Stimulated activated naive B cell treated with anti-CD40 and anti-IgM and Interleukin-4, amounts not matched to agents 10 μg/mL and 1 μg/mL and 100 μg/mL, for 72 hours (primary cell): Measurements from ENCODE around the gene PTH.

Experiments used
- ATAC-seq, 2 donors: fragments of 150-1000 bp; cut with Tn5 transposase; replicated peaks; 2 replicates each; pipeline ENCODE4 v1.10.0; 2021; ENCODE audit warnings: moderate library complexity in 1 of 2
- DNase-seq: peaks from one replicate; pipeline ENCODE4 v3.0.0; 2021
- H3K27ac Mint-ChIP-seq: one replicate; pipeline ENCODE4 v1.8.0; 2022; ENCODE audit warnings: mild to moderate bottlenecking, mixed read lengths
- H3K27me3 Mint-ChIP-seq, 2 donors: one replicate each; pipeline ENCODE4 v1.8.0; 2022; ENCODE audit warnings: mixed read lengths in 2 of 2
- H3K36me3 Mint-ChIP-seq, 2 donors: one replicate each; pipeline ENCODE4 v1.8.0; 2022; ENCODE audit warnings: mixed read lengths in 2 of 2, mild to moderate bottlenecking in 1 of 2
- H3K4me1 Mint-ChIP-seq, 2 donors: one replicate each; pipeline ENCODE4 v1.8.0; 2022; ENCODE audit warnings: mixed read lengths in 2 of 2, mild to moderate bottlenecking in 1 of 2
- H3K4me3 Mint-ChIP-seq, 2 donors: one replicate each; pipeline ENCODE4 v1.8.0; 2022; ENCODE audit warnings: mild to moderate bottlenecking in 2 of 2, mixed read lengths in 2 of 2, moderate library complexity in 1 of 2
- H3K9me3 Mint-ChIP-seq, 2 donors: one replicate each; pipeline ENCODE4 v1.8.0; 2022; ENCODE audit warnings: mixed read lengths in 2 of 2, mild to moderate bottlenecking in 1 of 2

Gene PTH

DNA sequence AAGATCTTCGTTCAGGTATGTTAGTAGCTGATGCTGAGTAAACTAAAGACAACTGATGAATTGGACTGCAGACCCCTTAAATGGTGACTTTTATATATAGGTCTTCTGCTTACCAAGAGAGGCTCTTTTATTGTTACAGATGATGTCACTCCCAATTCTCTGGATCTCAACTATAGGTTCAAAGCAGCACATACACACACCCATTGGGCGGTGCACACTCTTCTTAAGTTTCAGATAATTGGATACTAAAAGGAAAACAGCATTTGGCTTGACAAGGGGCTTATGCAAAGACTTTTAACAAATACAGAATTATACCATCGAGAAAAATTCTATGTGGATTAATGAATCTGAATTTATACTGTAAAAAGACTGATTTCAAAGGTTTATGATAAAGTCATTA lies at the start of gene PTH:
Gene PTH, minus strand, starts transcription at position 69 of the 400 bp plus-strand sequence. CDS start 3,142 bp downstream, outside the sequence.
- Mint-ChIP-seq H3K4me1 (no peaks in the 10 kb centered on the region), H3K9me3 (peaks cover 0 to 2% of the 10 kb centered on the region in 2 donors), H3K27me3 (peaks cover 33% of the 10 kb centered on the region in 2 donors), H3K36me3 (no peaks in the 10 kb centered on the region), H3K4me3 (no peak within 1 kb of the TSS), H3K27ac (no peak within 1 kb of the TSS)
- DNase-seq (no peak), ATAC-seq (no peak)

DNA sequence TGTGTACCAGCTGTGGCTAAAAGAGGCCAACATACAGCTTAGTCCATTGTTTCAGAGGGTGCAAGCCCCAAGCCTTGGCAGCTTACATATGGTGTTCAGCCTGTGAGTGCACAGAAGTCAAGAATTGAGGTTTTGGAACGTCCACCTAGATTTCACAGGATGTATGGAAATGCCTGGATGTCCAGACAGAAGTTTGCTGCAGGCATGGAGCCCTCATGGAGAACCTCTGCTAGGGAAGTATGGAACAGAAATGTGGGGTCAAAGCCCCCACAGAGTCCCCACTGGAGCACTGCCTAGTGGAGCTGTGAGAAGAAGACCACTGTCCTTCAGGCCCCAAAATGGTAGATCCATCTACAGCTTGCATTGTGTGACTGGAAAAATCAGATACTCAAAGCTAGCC lies 42.2 kb upstream of the PTH start:
- peaks cover 25 to 30% of the 10 kb centered on the region in 2 donors for H3K9me3 Mint-ChIP-seq
- peaks cover 0 to 5% of the 10 kb centered on the region in 2 donors for H3K36me3 Mint-ChIP-seq
- H3K4me3 Mint-ChIP-seq = no peak overlapping the region
- DNase-seq (no peak), ATAC-seq (no peak)
- no peaks in the 10 kb centered on the region for H3K4me1 Mint-ChIP-seq
- peaks cover 5 to 7% of the 10 kb centered on the region in 2 donors for H3K27me3 Mint-ChIP-seq
- H3K27ac Mint-ChIP-seq = no peak overlapping the region

DNA sequence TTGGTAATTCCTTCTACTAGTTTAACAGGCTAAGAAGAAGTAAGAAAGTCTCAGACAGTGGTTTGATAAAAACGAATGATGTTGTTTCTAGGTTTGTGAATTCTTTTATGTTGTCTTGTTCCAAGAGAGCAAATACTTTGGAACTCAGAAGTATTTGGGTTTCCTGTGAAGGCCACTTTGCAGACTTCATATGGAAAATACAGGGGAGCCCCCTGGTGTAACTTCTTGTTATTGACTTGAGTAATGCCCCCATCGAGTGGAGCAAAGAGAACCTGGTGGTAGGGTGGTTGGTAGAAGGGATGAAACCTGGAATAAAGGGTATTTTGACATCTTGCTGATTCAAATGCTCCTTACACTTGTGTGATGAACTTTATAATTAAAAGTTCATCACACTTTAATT lies 40.0 kb upstream of the PTH start:
- ATAC-seq (no peak), DNase-seq (no peak)
- Mint-ChIP-seq H3K4me3 (no peak overlapping the region), H3K36me3 (peaks cover 2 to 5% of the 10 kb centered on the region in 2 donors), H3K27ac (no peak overlapping the region), H3K4me1 (no peaks in the 10 kb centered on the region), H3K27me3 (peaks cover 12 to 13% of the 10 kb centered on the region in 2 donors), H3K9me3 (peaks cover 26 to 40% of the 10 kb centered on the region in 2 donors)

DNA sequence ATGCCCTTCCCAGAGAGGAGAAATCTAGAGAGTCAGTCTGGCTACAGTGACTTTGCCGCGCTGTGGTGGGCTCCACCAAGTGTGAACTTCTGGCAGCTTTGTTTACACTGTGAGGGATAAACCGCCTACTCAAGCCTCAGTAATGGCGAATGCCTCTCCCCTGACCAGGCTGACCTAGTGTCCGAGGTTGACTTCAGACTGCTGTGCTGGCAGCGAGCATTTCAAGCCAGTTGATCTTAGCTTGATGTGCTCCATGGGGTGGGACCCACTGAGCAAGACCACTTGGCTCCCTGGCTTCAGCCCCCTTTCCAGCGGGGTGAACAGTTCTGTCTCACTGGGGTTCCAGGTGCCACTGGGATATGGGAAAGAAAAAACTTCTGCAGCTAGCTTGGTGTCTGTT lies 38.6 kb upstream of the PTH start:
- Mint-ChIP-seq H3K9me3 (peaks cover 25 to 36% of the 10 kb centered on the region in 2 donors), H3K27ac (no peak overlapping the region), H3K36me3 (peaks cover 2 to 5% of the 10 kb centered on the region in 2 donors), H3K27me3 (peaks cover 12 to 13% of the 10 kb centered on the region in 2 donors), H3K4me1 (no peaks in the 10 kb centered on the region), H3K4me3 (no peak overlapping the region)
- ATAC-seq = no peak
- DNase-seq = no peak

DNA sequence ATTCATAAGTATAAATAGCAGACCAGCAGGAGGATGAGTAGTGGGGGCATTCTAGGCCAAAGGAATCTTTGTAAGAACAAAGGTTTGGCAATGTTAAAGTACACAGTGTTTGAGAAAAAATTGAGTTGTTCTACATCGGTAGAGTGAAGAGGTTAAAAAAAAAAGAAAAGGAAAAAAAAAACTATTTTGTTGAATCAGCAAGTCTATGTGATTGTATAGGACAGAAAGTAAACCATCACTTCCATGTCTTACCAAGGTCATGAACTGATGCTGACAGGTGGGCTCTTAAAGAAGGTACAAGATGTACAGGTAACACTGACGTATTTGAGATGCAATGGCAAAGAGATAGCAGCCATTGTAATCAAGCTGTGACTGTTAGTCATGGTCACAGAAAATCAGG lies 29.5 kb upstream of the PTH start:
- Mint-ChIP-seq H3K36me3 (no peaks in the 10 kb centered on the region), H3K4me1 (no peaks in the 10 kb centered on the region), H3K27me3 (peaks cover 0 to 4% of the 10 kb centered on the region in 2 donors), H3K27ac (no peak overlapping the region), H3K4me3 (no peak overlapping the region), H3K9me3 (peaks cover 3 to 8% of the 10 kb centered on the region in 2 donors)
- ATAC-seq (no peak), DNase-seq (no peak)

GRCh38 chr11:13503393-13503792 lies 7.6 kb upstream of the PTH start:
- Mint-ChIP-seq H3K9me3 (no peaks in the 10 kb centered on the region), H3K27ac (no peak overlapping the region), H3K27me3 (peaks cover 21 to 27% of the 10 kb centered on the region in 2 donors), H3K4me3 (no peak overlapping the region), H3K36me3 (no peaks in the 10 kb centered on the region), H3K4me1 (no peaks in the 10 kb centered on the region)
- DNase-seq (no peak), ATAC-seq (no peak)

GRCh38 chr11:13502492-13502891 lies 6.7 kb upstream of the PTH start:
- ATAC-seq (no peak), DNase-seq (no peak)
- Mint-ChIP-seq H3K27me3 (peaks cover 25 to 27% of the 10 kb centered on the region in 2 donors), H3K4me1 (no peaks in the 10 kb centered on the region), H3K9me3 (peaks cover 0 to 2% of the 10 kb centered on the region in 2 donors), H3K36me3 (no peaks in the 10 kb centered on the region), H3K27ac (no peak overlapping the region), H3K4me3 (no peak overlapping the region)

GRCh38 chr11:13494051-13494450 lies 1.7 kb downstream of the PTH start:
- H3K27ac Mint-ChIP-seq = no peak overlapping the region
- ATAC-seq (no peak), DNase-seq (no peak)
- H3K27me3 Mint-ChIP-seq = peaks cover 23 to 29% of the 10 kb centered on the region in 2 donors
- H3K4me3 Mint-ChIP-seq = no peak overlapping the region
- no peaks in the 10 kb centered on the region for H3K4me1 Mint-ChIP-seq
- H3K9me3 Mint-ChIP-seq = peaks cover 0 to 2% of the 10 kb centered on the region in 2 donors
- no peaks in the 10 kb centered on the region for H3K36me3 Mint-ChIP-seq

DNA sequence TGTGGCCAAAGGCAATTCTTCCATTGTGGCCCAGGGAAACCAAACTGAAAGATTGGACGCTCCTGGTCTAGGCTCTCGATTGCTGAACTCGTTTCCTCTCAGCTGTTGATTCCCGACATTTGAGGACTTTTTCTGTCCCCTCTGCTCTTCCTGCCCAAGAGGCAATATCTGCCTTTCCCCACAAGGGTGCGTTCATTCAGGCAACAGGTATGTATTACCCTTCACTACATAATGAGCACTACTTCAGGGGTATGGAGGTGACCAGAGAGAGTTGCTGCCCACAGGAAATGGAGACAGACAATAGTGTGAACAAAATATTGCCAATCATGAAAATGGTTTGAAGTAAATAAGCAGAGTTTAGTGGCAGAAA lies 8.2 kb downstream of the PTH start:
- Mint-ChIP-seq H3K4me3 (peak overlapping the region; percentile 70 to 76), H3K27me3 (peaks cover 4 to 13% of the 10 kb centered on the region in 2 donors), H3K27ac (peak overlapping the region; percentile 22), H3K4me1 (peaks cover 0 to 5% of the 10 kb centered on the region in 2 donors), H3K36me3 (no peaks in the 10 kb centered on the region), H3K9me3 (peaks cover 3 to 4% of the 10 kb centered on the region in 2 donors)
- ATAC-seq (peak; percentile 77 to 80), DNase-seq (no peak)

- no peak overlapping the region for H3K27ac Mint-ChIP-seq
- peaks cover 1 to 14% of the 10 kb centered on the region in 2 donors for H3K27me3 Mint-ChIP-seq
- peak; percentile 96 to 97 for ATAC-seq
- peaks cover 3 to 4% of the 10 kb centered on the region in 2 donors for H3K9me3 Mint-ChIP-seq
- peak overlapping the region; percentile 70 to 76 for H3K4me3 Mint-ChIP-seq
- DNase-seq = peak; percentile 55
- H3K36me3 Mint-ChIP-seq = no peaks in the 10 kb centered on the region
- H3K4me1 Mint-ChIP-seq = peaks cover 0 to 5% of the 10 kb centered on the region in 2 donors
Observed at GRCh38 chr11:13486926-13487660, 8.7 kb downstream of the PTH start.

DNA sequence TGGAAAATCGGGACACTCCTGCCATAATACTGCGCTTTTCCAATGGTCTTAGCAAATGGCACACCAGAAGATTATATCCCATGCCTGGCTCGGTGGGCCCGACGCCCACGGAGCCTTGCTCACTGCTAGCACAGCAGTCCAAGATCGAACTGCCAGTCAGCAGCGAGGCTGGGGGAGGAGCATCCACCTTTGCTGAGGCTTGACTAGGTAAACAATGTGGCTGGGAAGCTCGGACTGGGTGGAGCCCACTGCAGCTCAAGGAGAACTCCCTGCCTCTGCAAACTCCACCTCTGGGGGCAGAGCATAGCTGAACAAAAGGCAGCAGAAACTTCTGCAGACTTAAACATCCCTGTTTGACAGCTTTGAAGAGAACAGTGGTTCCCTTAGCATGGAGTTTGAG lies 15.6 kb downstream of the PTH start:
- peaks cover 0 to 1% of the 10 kb centered on the region in 2 donors for H3K36me3 Mint-ChIP-seq
- ATAC-seq (no peak), DNase-seq (no peak)
- no peak overlapping the region for H3K4me3 Mint-ChIP-seq
- H3K27ac Mint-ChIP-seq = no peak overlapping the region
- H3K9me3 Mint-ChIP-seq = peaks cover under 1 to 5% of the 10 kb centered on the region in 2 donors
- no peaks in the 10 kb centered on the region for H3K4me1 Mint-ChIP-seq
- H3K27me3 Mint-ChIP-seq = peaks cover 29 to 50% of the 10 kb centered on the region in 2 donors

DNA sequence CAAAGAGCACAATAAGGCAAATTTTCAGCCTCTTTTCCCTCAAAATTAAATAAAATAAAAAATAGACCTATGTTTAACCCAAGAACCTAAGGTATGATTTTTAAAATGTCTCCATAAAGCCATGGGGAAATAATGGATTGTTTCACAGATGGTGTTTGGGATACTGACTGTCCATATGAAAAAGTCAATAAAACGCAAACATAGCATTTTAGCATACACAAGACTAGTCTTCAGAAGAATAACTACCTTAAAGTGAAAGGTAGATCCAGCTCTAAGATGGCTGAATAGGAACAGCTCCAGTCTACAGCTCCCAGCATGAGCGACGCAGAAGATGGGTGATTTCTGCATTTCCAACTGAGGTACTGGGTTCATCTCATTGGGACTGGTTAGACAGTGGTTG lies 16.1 kb downstream of the PTH start:
- Mint-ChIP-seq H3K27me3 (peaks cover 29 to 52% of the 10 kb centered on the region in 2 donors), H3K27ac (no peak overlapping the region), H3K4me3 (no peak overlapping the region), H3K9me3 (peaks cover 0 to 5% of the 10 kb centered on the region in 2 donors), H3K4me1 (no peaks in the 10 kb centered on the region), H3K36me3 (peaks cover 0 to 1% of the 10 kb centered on the region in 2 donors)
- ATAC-seq (no peak), DNase-seq (no peak)

- Mint-ChIP-seq H3K4me1 (no peaks in the 10 kb centered on the region), H3K27me3 (peaks cover 35 to 64% of the 10 kb centered on the region in 2 donors), H3K4me3 (no peak overlapping the region), H3K36me3 (no peaks in the 10 kb centered on the region), H3K27ac (no peak overlapping the region), H3K9me3 (no peaks in the 10 kb centered on the region)
- DNase-seq = no peak
- ATAC-seq = no peak
Observed at GRCh38 chr11:13475091-13475490, 20.7 kb downstream of the PTH start.

DNA sequence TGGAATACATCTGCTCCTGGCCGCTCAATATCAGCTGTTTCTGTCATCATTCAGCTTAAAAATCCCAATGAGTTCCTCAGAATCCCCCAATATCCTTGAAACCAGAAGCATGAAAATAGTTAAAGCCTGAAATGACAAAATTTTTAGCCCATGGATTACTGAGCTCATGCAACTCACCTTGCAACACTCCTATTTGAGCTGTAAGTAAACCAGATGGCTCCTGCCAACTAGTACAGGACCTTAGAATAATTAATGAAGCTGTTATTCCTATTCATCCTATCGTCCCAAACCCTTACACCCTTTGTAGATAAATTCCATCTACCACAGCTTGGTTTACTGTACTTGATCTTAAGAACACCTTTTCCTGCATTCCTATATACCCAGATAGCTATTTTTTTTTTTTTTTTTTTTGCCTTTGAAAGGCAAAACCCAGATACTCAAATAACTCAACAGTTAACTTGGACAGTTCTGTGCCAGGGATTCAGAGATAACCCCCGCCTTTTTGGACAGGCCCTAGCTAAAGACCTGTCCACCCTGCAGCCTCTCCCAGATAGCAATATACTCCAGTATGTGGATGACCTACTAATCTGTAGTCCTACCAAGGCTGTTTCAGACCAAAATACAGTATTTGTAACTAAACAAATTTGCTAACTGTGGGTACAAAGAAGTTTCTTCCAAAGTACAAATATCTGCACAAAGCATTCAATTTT lies 22.6 kb downstream of the PTH start:
- H3K4me1 Mint-ChIP-seq = no peaks in the 10 kb centered on the region
- H3K27me3 Mint-ChIP-seq = peaks cover 28 to 54% of the 10 kb centered on the region in 2 donors
- H3K9me3 Mint-ChIP-seq = no peaks in the 10 kb centered on the region
- no peak overlapping the region for H3K4me3 Mint-ChIP-seq
- DNase-seq (no peak), ATAC-seq (no peak)
- no peaks in the 10 kb centered on the region for H3K36me3 Mint-ChIP-seq
- H3K27ac Mint-ChIP-seq = no peak overlapping the region

GRCh38 chr11:13468750-13469149 lies 27.0 kb downstream of the PTH start:
- DNase-seq = no peak
- H3K27me3 Mint-ChIP-seq = peaks cover 24 to 36% of the 10 kb centered on the region in 2 donors
- ATAC-seq = no peak
- H3K4me1 Mint-ChIP-seq = peaks cover 2 to 8% of the 10 kb centered on the region in 2 donors
- H3K36me3 Mint-ChIP-seq = no peaks in the 10 kb centered on the region
- no peak overlapping the region for H3K4me3 Mint-ChIP-seq
- no peaks in the 10 kb centered on the region for H3K9me3 Mint-ChIP-seq
- H3K27ac Mint-ChIP-seq = no peak overlapping the region
